Amygdala (tissue), 56 donors: Measurements from ENCODE around the gene SLC6A3.

Experiments used
- DNase-seq, 56 donors: peaks; one replicate each; lab custom pipeline; 2025; lab: John Stamatoyannopoulos, UW

SLC6A3 gene

DNA sequence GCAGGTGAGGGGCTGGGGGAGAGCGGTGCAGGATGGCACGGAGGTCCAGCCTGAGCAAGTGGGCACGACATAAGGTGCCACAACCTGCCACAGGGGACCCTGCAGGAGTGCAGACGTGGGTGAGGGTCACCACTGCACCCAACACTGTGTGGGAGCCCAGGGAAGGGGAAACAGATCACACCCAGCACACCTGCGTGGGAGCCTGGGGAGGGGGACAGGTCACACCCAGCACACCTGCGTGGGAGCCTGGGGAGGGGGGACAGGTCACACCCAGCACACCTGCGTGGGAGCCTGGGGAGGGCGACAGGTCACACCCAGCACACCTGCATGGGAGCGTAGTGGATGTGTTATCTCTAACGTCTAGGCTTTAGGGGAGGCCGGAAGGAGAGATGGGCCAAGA lies 53.0 kb downstream of the SLC6A3 start:
- DNase-seq: no peak

DNA sequence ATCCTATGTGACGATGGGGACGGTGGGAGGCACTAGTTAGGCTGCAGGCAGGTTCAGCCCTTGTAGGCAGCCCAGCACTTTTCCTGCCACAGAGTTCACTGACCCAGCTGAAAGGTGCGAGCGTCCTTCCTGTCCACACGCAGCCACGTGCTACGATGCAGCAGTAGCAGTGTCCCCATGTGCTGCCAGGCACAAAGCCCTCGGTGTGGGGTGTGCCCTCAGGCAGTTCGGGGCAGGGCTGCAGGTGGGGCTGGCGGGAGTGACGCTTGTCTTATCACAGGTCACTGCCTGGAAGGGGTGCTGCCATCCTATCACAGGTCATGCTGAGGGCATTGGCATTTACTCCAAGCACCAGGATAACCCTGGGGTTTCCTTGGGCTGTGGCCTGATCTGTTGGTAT lies 53.5 kb downstream of the SLC6A3 start:
- DNase-seq: no peak

DNA sequence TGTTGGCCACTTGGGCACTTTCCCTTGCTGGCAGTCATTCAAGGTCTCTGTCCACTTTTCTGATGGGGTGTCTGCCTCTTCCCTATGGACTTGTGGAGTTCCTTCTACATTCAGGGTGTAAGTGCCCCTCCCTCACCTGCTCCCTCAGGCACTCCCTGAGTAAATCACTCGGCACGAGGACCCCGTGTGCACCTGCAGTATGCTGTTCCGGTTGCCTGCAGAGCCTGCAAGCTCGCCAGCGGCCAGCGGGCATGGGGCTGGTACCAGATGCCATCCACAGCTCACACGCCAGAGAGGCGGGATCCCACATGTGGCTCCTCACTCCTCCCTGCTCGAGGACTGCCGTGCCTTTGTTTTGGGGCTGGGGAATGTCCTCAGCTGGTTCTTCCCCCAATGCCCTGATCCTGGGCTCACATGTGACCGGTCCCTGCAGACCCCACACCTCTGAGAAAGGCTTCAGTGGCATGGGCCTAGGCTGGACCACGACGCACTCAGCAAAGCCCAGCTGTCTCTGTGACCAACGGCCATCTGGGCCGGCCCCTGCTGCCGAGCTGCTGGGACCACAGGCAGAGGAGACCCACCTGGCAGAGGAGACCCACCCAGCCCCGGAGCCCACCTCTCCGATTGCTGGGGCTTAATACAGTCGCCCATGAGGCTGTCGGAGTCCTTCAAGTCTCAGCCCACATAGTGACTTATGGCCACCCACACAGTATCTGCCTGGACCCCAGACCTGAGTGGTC lies 54.2 kb downstream of the SLC6A3 start:
- DNase-seq: no peak

DNA sequence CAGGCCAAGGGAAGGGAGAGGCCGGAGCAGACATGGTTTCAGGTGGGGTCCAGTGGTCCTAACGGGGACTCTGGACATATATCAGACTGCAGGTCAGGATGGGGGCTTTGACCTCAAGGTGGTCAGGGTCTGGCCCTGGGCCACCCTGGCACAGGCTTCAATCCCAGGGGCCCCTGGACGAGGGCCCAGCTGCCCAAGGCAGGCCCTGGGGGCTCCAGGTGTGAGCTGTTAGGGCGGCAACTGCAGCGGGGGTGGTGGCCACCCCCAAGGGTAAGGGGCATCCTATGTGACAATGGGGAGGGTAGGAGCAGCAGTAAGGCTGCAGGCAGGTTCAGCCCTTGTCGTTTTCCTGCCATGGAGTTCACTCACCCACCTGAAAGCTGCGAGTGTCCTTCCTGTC lies 54.9 kb downstream of the SLC6A3 start:
- no peak for DNase-seq

DNA sequence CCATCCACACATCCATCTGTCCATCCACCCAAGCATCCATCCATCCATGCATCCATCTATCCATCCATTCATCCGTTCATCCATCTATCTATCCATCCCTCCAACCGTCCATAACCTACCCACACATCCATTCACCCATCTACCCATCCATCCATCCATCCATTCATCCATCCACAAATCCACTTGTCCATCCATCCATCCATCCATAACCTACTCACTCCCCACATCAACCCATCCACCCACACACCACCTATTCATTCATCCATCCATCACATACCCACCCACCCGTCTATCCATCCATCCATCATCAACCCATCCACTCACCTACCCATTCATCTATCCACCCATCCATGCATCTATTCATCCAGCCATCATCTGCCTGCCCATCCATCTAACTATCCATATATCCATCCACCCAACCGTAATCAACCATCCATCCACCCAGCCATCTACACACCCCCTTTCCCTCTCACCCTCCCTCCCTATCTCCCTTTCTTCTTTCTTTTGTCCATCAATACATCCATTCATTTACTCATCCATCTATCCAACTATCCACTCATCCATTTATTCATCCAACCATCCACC lies 56.8 kb downstream of the SLC6A3 start:
- DNase-seq: no peak

DNA sequence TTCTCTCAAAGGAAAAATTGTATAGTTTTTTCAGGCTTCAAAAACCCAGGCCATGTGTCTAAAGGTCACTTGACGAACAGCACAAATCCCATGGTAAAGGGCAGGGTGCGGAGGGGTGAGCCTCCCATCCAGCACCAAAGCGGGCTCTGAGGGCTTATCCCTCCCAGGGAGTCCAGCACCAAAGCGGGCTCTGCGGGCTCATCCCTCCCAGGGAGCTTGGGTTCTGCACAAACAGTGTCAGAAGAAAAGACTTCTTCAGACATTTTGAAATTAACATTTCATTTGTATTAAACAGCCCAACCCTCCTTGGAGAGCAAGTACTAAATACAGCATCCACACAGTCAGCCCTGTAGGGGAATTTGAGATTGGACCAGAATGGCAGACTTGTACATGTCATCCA lies 57.4 kb downstream of the SLC6A3 start:
- no peak for DNase-seq

DNA sequence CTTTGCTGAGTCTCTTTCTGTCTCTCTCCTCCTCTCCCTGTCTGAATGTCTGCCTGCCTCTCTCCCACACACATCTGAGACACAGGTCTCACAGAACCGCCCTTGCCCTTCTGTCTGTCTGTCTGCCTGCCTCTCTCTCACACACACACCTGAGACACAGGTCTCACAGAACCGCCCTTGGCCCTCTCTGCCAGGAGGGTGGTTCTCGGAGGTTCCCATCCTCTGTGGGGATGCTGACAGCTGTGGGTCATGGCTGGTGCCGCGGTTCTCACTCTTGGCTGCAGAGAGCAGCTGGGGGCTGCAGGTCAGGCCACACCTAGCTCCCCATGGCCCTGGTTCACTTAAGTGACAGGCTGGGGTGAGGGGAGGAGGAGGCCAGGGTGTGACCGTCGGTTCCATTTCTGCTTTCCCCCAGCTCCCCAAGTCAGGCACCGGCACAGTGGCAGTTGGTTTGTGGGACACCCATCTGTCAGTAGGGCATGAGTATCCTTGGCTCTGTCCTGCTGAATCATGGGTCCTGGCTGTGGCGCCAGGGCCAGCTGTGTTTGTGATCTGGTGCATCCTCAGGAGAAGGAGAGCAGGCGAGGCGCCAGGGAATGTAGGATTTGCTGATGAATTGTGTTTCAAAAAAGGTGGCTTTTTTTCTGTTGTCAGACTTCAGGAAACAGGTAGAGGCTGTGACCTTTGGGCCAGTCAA lies 58.0 kb downstream of the SLC6A3 start:
- DNase-seq: no peak

DNA sequence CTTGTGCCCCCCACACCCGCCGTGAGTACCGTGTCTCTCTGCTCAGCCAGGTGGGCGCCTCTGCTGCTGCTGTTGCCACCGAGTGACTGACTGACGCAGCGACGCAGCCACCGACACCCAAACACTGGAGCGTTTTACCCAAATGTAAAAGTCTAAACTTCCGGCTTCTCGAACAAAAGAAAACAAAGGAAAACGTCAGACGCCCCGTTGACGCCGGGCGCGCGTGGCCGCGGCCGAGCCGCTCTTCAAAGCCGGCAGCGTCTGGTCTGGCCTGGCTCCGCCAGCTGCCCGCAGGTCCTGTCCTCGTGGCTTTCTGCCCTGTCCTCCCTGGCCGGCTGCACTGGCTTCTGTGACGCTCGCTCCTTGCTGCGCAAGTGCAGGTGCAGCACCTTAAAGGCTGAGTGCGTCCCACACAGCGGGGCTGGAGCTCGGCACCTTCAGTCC lies 58.9 kb downstream of the SLC6A3 start:
- peak in 27 of 56 donors; percentile 14 to 57 (median 36) for DNase-seq

DNA sequence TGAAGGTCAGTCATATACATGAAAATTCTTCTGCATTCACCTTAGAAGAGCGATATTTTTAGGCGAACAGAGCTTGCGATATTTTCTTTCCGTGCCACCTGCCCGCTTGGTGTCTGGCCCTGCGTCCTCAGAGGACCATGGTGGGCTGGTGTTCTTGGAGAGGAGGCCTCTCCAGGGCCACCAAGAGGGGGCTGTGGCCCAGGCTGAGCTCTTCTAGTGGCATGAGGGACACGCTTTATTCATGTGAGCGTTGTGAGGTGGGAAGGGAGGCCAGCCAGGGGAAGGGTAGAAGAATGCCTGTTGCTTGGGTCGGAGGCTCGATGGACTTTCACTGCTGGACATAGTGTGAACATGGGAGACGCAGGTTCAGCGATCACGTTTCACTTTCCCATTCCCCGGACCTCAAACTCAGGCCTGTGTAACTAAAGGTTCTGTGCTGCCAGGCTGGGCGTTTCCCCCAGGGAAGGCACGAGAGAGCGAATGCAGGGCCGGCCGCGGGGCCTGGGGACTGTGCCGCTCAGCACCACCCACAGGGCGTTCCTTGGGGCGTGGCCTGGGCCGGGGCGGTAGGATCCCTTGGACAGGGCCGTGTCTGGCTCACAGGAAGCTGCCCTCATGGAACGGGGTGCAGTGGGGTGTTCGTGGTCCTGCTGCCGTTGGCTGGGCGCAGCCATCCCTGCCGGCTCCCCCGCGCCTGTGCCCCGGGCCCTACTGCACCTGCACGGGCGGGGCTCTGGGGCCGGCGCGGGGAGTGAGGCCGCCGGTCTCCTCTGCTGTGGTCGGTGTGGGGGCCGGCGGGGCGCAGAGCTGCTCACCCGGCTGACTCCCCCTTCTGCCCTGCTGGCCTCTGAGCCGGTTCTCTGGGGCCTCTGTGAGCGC lies 59.6 kb downstream of the SLC6A3 start:
- DNase-seq: peak in 50 of 56 donors; percentile 5 to 81 (median 50)

DNA sequence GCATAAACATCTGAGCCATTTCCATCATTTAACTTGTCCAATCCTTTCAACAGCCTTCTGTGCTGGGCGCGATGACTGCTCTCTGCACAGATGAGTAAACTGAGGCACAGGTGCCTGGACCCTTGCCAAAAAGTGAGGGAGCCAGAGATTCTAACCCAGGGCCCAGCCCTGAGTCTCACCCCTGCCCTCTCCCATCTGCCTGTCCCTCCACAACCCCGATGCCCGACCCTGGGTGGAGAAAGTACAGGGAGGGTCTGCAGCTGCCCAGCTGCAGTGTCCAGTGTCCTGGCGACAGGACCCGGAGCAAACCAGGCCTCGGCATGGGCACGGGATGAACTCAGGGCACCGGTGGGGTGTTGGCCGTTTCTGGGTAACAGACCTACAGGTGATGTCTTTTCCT lies 60.7 kb downstream of the SLC6A3 start:
- no peak for DNase-seq

DNA sequence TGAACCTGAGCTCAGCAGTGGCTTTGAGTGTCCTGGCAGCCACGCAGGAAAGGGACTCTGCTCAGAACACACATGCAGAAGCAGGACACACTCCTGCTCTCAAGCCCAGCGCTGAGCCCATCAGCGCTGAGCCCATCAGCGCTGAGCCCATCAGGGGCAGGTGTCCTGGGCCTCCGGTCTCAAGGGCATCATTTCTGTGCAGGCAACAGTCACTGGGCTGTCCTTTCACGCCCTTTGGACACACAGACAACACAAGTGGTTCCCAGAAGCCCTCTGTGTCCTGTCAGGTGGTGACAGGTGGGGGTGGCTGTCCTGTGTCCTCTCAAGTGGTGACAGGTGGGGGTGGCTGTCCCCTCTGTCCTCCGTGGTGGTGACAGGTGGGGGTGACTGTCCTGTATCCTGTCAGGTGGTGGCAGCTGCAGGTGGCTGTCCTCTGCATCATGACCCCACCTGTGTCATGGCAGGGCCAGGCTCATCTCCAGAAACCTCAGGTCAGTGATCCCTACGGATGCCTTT lies 61.3 kb downstream of the SLC6A3 start:
- DNase-seq: no peak

DNA sequence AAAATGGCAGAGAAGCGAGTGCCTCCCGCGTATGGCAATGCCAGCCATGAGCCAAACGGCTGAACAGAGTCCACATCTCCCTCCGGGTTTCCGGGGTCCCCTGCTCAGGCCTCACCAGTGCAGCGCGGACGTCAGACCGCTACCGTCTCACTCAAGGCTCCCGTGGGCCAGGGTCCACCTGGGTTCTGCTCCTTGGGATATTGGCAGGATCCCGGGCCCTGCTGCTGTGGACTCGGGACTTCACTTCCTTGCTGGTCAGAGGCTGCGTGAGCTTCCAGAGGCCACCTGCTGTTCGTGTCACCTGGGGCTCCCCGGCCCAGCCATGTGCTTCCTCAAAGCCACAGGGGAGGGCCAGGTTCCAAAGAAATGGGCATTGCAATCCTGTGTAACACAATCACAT lies 61.9 kb downstream of the SLC6A3 start:
- DNase-seq: no peak

DNA sequence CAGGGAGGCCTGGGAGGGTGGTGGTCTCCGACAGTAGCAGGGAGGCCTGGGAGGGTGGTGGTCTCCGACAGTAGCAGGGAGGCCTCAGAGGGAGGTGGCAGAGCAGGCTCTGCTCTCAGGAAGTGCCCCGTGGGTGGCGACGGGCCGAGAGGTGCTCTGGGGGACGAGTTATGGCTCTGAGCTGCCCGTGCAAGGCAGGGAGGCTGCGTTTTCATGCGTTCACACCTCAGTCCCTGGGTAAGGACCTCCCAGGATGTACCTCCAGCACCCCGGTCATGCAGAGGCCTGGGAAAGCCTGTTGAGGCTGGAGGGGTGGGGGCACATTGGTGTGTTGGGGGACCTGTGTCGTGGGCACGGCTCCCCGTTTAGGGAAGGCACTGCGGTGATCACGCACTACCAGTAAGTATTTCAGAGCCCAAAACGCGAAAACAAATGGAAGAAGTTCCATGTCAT lies 63.0 kb downstream of the SLC6A3 start:
- no peak for DNase-seq

DNA sequence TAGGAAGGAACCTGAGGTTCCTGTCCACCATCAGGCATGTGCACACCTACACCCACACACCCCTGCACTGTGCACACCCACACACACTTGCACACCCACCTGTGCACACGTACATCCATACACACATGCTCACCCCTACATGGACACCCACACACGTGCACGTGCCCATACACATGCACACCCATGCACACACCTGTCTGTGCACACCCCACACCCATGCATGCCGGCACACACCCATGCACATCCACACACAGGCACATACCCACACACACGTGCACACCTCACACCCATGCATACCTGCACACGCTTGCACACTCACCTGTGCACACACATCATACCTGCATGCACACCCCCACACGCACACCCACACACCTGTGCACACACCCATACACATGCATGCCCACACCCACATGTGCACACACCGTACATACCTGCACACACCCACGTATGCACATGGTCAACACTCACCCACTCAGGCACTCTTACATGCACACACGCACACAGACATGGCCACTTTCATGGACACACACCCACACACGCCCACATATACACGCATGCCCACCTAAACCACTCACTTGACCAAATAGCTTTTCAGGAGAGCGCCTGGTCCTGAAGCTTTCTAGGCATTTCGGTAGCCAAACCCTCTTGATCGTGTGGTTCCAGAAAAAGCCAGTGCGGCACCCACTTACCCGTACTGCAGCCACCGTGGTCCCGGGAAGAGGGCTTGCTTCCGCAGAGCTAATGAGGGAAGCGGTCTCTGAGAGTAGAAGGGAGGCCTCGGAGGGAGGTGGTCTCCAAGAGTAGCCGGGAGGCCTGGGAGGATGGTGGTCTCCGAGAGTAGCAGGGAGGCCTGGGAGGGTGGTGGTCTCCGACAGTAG lies 63.6 kb downstream of the SLC6A3 start:
- no peak for DNase-seq

DNA sequence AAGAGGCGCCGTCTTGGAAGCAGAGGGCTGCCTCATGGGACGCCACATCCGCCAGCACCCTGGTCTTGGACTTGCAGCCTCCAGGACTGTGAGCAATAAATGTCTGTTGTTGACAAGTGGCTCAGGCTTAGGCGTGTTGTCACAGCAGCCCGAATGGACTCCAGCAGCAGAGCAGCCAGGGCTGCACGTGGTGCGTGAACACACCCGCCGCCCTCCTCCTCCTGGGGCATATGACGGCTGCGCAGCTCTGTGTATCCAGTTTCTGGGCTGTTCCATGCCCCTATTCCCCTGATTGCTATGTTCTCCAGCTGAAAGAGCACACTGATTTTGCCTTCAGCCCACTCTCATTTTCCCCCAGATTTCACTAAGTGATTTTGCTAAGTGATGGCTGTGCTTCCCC lies 64.3 kb downstream of the SLC6A3 start:
- no peak for DNase-seq

DNA sequence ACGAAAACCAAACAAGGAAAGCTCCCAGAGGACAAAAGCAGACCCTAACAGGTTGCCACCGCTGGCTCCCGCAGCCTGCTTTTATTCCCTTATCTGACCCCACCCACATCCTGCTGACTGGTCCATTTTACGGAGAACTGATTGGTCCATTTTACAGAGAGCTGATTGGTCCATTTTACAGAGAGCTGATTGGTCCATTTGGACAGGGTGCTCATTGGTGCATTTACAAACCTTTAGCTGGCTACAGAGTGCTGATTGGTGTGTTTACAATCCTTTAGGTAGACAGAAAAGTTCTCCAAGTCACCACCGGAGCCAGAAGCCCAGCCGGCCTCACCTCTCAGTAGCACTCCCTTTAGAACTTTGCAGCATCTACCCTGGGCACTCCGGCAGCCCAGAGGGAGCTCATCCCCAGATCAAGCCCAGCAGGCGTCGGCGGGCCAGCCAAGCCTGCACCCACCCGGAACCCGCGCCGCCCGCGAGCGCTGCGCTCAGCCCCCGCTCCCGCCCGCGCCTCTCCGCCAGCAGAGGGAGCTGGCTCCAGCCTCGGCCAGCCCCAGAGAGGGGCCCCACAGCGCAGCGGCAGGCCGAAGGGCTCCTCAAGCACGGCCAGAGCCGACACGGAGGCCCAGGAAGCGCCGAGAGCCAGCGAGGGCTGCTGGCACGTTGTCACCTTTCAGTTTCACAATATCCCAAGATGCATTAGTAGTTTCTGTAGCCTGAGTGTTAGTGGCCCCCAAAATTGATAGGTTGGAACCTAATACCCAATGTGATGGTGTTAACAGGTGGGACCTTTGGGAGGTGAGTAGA lies 65.0 kb downstream of the SLC6A3 start:
- peak in 12 of 56 donors; percentile 6 to 60 (median 25) for DNase-seq

DNA sequence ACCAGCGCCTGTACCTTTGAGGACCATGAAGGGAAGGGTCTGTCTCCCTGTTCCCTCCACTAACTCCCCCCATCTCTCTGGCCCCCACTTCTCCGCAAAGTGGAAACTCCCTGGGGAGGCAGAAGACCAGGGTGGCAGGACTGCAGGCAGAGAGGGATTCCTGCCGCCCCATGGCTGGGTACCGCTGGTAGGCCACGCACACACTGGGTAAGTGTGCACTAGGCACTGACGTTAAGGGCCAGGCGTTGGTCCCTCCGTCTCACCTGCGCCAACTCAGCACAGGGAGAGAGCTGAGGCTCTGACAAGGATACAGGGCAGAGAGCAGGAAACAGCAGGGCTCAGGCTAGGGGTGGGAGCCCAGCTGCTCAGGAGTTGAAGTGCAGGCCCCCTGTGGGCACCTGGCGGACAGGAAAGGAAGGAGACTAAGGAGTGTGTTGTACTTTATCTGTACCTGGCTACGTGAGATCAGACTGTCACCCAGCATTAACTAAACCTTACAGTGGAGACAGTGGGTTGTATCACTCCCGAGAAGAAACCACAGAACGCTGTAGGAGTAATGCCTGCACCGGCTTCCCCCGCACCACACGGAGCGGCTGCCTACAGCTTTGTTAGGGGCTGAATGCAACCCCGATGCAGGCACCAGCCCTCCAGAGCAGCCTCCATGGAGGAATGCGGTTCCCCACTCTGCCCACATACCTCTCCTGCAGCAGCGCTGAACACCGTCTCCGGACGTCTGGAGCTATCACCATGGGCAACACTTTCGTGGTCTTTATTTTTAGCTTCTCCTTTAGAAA lies 66.2 kb downstream of the SLC6A3 start:
- no peak for DNase-seq

DNA sequence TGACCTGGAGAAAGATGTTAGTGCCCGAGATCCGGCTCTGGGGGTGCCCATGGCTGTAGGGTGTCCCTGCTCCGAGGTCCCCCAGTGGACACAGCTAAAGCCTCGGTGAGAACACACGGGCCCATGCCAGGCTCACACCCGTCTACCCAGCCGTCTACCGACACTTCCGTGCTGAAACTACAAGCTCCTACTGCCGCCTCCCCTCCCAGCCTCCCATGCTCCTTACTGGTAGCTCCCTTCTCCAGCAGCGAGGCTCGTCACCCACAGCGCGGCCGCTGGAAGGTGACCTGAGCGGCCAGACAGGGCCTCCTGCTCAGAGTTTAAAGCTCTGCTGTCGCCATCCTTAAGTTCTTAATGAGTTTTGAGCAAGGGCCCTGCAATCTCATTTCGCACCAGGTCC lies 67.1 kb downstream of the SLC6A3 start:
- DNase-seq: no peak
